ENCODE results near the gene INSRR. TPM values are rescaled to one million over a fixed set of nuclear protein-coding genes. Genes with fewer than 3 reads are reported as not detected.

INSRR gene
- total RNA-seq, 2 donors from 2014 or later: 0.05 to 0.12 TPM

- peak; percentile 67 to 75 for ATAC-seq
- intact Hi-C loops (cut with DNase I): no loop called here
- DNase-seq: peak; percentile 76
Observed at GRCh38 chr1:156813750-156814570, 45.0 kb downstream of the INSRR start.

- intact Hi-C loops (cut with DNase I): no loop called here
- DNase-seq (no peak), ATAC-seq (no peak)
Observed at GRCh38 chr1:156813298-156813697, 45.6 kb downstream of the INSRR start.

- DNase-seq: no peak
- no peak for ATAC-seq
- intact Hi-C loops (cut with DNase I): no loop called here
Observed at GRCh38 chr1:156812293-156812990, 46.5 kb downstream of the INSRR start.

DNA sequence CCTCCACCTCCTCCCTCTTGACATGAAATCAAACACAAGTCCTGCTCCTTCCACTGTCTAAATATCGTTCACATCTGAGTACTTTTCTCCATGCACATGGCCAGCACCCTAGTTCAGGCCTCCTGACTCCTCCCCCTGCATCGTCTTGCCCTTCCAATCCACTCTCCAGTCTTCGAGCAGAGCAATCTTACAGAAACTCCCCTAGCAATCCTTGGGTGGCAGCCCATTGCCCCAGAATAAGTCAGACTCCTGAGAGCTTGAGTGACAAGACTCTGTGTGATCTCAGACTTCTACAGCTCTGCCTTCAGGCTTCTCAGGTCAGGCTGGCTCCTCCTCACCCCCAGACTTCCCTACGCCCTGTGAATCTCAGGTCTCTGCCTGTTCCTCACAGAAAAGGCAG, 47.7 kb downstream of the INSRR start:
- intact Hi-C loops (cut with DNase I): no loop called here
- no peak for ATAC-seq
- no peak for DNase-seq

GRCh38 chr1:156809711-156810366, 49.1 kb downstream of the INSRR start:
- ATAC-seq: no peak
- intact Hi-C loops (cut with DNase I): no loop called here
- DNase-seq: no peak

DNA sequence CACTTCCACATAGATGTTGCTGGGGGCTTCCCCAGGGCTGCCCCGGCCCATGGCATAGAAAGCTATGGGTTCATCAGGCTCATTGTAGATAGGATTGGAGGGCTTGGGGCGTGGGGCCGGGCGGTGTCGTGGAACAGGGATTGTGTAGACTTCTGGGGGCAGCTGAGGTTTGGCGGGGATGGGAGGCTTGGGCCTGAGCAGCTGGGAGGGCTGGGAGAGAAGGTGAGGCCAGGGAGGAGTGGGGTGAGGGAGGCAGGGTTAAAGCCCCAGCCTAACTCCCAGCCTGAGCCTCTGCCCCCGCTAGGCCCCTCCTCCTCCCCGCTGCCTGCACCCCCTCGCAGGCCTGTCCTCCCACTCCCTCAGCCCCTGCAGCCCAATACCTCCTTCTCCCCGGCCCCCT, 49.6 kb downstream of the INSRR start:
- DNase-seq (no peak), ATAC-seq (no peak)
- intact Hi-C loops (cut with DNase I): no loop called here

- ATAC-seq: no peak
- intact Hi-C loops (cut with DNase I): no loop called here
- no peak for DNase-seq
Observed at GRCh38 chr1:156808186-156809030, 50.5 kb downstream of the INSRR start.

DNA sequence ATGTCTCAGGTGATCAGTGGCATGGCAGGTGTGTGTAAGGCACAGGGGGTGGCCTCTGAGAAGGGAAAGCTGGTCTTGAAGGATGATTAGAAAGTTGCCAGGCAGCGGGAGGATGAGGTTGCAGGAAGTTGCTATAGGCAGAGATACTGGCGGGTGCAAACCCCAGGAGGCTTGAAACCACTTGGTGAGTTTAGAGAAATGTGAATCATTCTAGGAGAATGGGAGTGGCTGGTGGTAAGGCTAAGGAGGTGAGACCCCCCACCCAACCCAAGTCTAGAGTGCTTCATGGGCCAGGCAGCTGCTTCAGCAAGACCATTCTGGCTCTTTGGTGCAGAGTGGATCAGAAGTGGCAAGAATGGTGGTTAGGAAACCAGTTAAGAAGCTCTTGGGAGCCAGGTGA, 51.3 kb downstream of the INSRR start:
- DNase-seq (no peak), ATAC-seq (no peak)
- intact Hi-C loops (cut with DNase I): no loop called here

- intact Hi-C loops (cut with DNase I): no loop called here
- no peak for DNase-seq
- no peak for ATAC-seq
Observed at GRCh38 chr1:156806512-156807440, 52.1 kb downstream of the INSRR start.

GRCh38 chr1:156805766-156806511, 53.0 kb downstream of the INSRR start:
- intact Hi-C loops (cut with DNase I): no loop called here
- peak; percentile 43 for DNase-seq
- ATAC-seq: peak; percentile 17 to 44

GRCh38 chr1:156804572-156805243, 54.2 kb downstream of the INSRR start:
- ATAC-seq (peak in 1 of 2 donors; percentile 2), DNase-seq (no peak)
- intact Hi-C loops (cut with DNase I): no loop called here

DNA sequence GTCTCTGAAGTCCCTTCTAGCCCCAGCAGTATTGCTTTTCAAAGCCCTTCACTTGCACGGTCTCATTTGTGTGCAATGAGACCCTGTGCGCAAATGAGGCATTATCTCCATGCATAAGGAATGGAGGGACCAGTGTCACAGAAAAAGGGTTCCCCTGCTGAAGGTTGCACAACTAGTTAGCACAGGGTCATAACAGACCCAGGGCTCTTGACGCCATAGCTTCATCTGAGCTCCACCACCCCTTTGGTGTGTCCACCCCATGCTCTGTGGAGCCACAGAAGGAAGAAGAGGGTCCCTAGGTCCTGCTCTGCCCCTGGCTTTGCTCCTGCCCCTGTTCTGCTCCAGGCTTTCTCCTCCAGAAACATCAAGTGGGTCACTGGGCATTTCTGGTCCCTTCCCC, 54.9 kb downstream of the INSRR start:
- intact Hi-C loops (cut with DNase I): no loop called here
- ATAC-seq (no peak), DNase-seq (no peak)

- DNase-seq (no peak), ATAC-seq (no peak)
- intact Hi-C loops (cut with DNase I): no loop called here
Observed at GRCh38 chr1:156803086-156803851, 55.6 kb downstream of the INSRR start.

GRCh38 chr1:156802421-156802935, 56.4 kb downstream of the INSRR start:
- DNase-seq (no peak), ATAC-seq (no peak)
- intact Hi-C loops (cut with DNase I): no loop called here

- peak; percentile 66 to 70 for ATAC-seq
- intact Hi-C loops (cut with DNase I): no loop called here
- DNase-seq: no peak
Observed at GRCh38 chr1:156801409-156802121, 57.4 kb downstream of the INSRR start.

All from left cardiac atrium (tissue), 4 donors.